ENCODE measurements around the gene COX8A. TPM values are rescaled to one million over a fixed set of nuclear protein-coding genes. Genes with fewer than 3 reads are reported as not detected.

The COX8A gene
- total and polyA plus RNA-seq, 2 of the 13 experiments (the other 11 are each of a cell fraction or from before 2014, with no cell fraction given) = 202 to 406 TPM

- TF ChIP-seq SMARCC2 (IDR thresholded peaks at IDR 0.05) = no peak
- TF ChIP-seq ZNF441 (CRISPR knock-in tag; IDR thresholded peaks at IDR 0.05; ENCODE audit: borderline replicate concordance) = no peak
- TF ChIP-seq ARID2 (CRISPR knock-in tag; IDR thresholded peaks at IDR 0.05; ENCODE audit: borderline replicate concordance) = no peak
- TF ChIP-seq ZNF350 (CRISPR knock-in tag; IDR thresholded peaks at IDR 0.05; ENCODE audit: borderline replicate concordance, low read depth) = no peak
- no peak for TF ChIP-seq ZNF629 (CRISPR knock-in tag; conservative IDR thresholded peaks at IDR 0.05)
- no peak for TF ChIP-seq ZNF530 (CRISPR knock-in tag; IDR thresholded peaks at IDR 0.05; ENCODE audit: low read depth)
- TF ChIP-seq NKX3-1 (CRISPR knock-in tag; IDR thresholded peaks at IDR 0.05) = no peak
- peak; percentile 64 for TF ChIP-seq NFYC (CRISPR knock-in tag; IDR thresholded peaks at IDR 0.05)
- no peak; the same call in 1 of the 2 replicates for TF ChIP-seq SMAD1 (CRISPR knock-in tag; IDR thresholded peaks at IDR 0.05; ENCODE audit: borderline replicate concordance, low read depth)
- TF ChIP-seq ZNF564 (CRISPR knock-in tag; IDR thresholded peaks at IDR 0.05) = 0 out of 2 replicates have a peak, but pooled peaks have one; percentile 39
- TF ChIP-seq TFE3 (CRISPR knock-in tag; IDR thresholded peaks at IDR 0.05) = no peak
- no peak for TF ChIP-seq ZNF558 (CRISPR knock-in tag; IDR thresholded peaks at IDR 0.05; ENCODE audit: borderline replicate concordance)
- no peak for TF ChIP-seq GTF2F1 (IDR thresholded peaks at IDR 0.05; ENCODE audit: low read length)
- TF ChIP-seq ZNF720 (CRISPR knock-in tag; IDR thresholded peaks at IDR 0.05) = no peak
- no peak for TF ChIP-seq ZSCAN22 (CRISPR knock-in tag; IDR thresholded peaks at IDR 0.05)
- no peak; the same call in 1 of the 2 replicates for TF ChIP-seq ATF6 (CRISPR knock-in tag; conservative IDR thresholded peaks at IDR 0.05)
- TF ChIP-seq KAT8 (CRISPR knock-in tag; IDR thresholded peaks at IDR 0.05) = peak; percentile 88
- TF ChIP-seq ZNF597 (CRISPR knock-in tag; IDR thresholded peaks at IDR 0.05) = no peak
- TF ChIP-seq RERE (CRISPR knock-in tag; IDR thresholded peaks at IDR 0.05; ENCODE audit: low read depth) = no peak
- peak; percentile 63; the same call in 1 of the 2 replicates for TF ChIP-seq REPIN1 (CRISPR knock-in tag; IDR thresholded peaks at IDR 0.05; ENCODE audit: borderline replicate concordance, low read depth)
Observed at GRCh38 chr11:63938479-63939396, 35.7 kb upstream of the COX8A start, which contains the start of gene NAA40 (continued).

Data from HepG2 (cell line).